Measurements from ENCODE around the gene ABCB8.

DNA sequence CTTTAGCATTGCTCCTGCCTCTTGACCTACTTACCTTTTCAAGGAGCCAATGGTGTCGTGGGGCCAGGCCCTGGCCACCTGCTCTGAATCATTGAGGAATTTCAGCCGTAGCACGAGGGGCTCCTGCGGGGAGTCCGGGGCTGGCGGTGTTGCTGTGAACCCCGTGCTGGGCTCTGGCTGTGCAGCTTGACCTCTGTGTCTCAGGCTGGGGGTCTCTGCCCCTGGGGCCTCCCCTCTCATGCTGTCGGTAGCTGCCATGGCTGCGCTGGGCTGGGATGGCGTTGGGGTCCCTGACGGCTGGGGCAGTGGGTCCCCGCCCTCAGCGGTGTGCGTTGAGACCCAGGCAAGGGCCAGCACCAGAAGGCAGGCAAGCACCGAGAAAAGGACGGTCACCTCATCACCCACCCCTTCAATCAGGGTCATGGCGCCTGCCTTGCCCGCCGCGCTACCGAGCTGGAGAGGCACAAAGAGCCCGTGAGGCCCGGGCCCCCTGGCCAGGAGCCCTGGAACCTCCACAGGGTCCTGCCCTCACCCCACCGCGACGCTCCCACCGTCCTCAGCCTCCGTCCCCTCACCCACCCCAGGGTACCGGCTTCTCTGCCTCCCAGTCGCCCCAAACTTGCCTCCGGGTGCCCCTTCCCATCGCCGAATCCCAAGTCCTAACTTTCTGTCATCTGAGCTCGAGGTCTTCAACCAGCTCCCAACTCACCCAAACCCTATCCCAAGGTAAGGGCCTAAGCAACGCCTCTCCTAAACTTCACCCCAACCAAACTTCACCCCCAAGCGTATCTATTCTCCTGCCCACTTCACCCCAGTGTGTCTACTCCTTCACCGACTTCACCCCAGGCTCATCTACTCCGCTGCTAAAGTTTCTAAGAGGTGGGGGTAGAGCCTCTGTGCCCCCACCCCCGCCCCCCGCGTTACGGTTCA is 54.2 kb downstream of the ABCB8 start:
- no peak for TF ChIP-seq EGR1 (IDR thresholded peaks at IDR 0.05; ENCODE audit: low read depth in 2 of 2)
- TF ChIP-seq, protein P1, sequence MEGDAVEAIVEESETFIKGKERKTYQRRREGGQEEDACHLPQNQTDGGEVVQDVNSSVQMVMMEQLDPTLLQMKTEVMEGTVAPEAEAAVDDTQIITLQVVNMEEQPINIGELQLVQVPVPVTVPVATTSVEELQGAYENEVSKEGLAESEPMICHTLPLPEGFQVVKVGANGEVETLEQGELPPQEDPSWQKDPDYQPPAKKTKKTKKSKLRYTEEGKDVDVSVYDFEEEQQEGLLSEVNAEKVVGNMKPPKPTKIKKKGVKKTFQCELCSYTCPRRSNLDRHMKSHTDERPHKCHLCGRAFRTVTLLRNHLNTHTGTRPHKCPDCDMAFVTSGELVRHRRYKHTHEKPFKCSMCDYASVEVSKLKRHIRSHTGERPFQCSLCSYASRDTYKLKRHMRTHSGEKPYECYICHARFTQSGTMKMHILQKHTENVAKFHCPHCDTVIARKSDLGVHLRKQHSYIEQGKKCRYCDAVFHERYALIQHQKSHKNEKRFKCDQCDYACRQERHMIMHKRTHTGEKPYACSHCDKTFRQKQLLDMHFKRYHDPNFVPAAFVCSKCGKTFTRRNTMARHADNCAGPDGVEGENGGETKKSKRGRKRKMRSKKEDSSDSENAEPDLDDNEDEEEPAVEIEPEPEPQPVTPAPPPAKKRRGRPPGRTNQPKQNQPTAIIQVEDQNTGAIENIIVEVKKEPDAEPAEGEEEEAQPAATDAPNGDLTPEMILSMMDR (IDR thresholded peaks at IDR 0.05; ENCODE audit: low read depth, low read length, missing input control) = no peak
- TF ChIP-seq, protein P2, sequence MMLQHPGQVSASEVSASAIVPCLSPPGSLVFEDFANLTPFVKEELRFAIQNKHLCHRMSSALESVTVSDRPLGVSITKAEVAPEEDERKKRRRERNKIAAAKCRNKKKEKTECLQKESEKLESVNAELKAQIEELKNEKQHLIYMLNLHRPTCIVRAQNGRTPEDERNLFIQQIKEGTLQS (IDR thresholded peaks at IDR 0.05) = no peak
- no peak for TF ChIP-seq GABPA (IDR thresholded peaks at IDR 0.05 in 1 of 2, conservative IDR thresholded peaks at IDR 0.05 in 1 of 2)
- TF ChIP-seq RAD21 (IDR thresholded peaks at IDR 0.05) = no peak
- no peak for TF ChIP-seq YY1 (IDR thresholded peaks at IDR 0.05)
- TF ChIP-seq, protein P3, sequence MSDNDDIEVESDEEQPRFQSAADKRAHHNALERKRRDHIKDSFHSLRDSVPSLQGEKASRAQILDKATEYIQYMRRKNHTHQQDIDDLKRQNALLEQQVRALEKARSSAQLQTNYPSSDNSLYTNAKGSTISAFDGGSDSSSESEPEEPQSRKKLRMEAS (IDR thresholded peaks at IDR 0.05) = no peak
- no peak for TF ChIP-seq RXRA (IDR thresholded peaks at IDR 0.05)
- TF ChIP-seq, protein P4, sequence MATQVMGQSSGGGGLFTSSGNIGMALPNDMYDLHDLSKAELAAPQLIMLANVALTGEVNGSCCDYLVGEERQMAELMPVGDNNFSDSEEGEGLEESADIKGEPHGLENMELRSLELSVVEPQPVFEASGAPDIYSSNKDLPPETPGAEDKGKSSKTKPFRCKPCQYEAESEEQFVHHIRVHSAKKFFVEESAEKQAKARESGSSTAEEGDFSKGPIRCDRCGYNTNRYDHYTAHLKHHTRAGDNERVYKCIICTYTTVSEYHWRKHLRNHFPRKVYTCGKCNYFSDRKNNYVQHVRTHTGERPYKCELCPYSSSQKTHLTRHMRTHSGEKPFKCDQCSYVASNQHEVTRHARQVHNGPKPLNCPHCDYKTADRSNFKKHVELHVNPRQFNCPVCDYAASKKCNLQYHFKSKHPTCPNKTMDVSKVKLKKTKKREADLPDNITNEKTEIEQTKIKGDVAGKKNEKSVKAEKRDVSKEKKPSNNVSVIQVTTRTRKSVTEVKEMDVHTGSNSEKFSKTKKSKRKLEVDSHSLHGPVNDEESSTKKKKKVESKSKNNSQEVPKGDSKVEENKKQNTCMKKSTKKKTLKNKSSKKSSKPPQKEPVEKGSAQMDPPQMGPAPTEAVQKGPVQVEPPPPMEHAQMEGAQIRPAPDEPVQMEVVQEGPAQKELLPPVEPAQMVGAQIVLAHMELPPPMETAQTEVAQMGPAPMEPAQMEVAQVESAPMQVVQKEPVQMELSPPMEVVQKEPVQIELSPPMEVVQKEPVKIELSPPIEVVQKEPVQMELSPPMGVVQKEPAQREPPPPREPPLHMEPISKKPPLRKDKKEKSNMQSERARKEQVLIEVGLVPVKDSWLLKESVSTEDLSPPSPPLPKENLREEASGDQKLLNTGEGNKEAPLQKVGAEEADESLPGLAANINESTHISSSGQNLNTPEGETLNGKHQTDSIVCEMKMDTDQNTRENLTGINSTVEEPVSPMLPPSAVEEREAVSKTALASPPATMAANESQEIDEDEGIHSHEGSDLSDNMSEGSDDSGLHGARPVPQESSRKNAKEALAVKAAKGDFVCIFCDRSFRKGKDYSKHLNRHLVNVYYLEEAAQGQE (IDR thresholded peaks at IDR 0.05) = no peak

Data from liver (tissue), 3 donors.